Activated B cell treated with CpG ODN at 0.5 μM for 24 hours (primary cell): ENCODE data around the gene FAM161B. TPM values are rescaled to one million over a fixed set of nuclear protein-coding genes. Genes with fewer than 3 reads are reported as not detected.

ENCODE experiments used
- ATAC-seq: fragments of 200-7000 bp; cut with Tn5 transposase; one replicate; pipeline ENCODE4 v1.10.0; 2021; ENCODE audit warnings: low read depth, mild to moderate bottlenecking, moderate library complexity
- CTCF ChIA-PET: fragments of 350-600 bp; sonication (Branson Sonifier 250); formaldehyde crosslinking; loops from one replicate; lab custom pipeline; 2021; ENCODE audit warnings: antibody characterized with exemption; lab: Charles Lee
- POLR2A ChIA-PET: fragments of 350-600 bp; sonication (Branson Sonifier 250); formaldehyde crosslinking; loops from one replicate; lab custom pipeline; 2021; ENCODE audit warnings: antibody characterized with exemption; lab: Charles Lee
- DNase-seq: peaks from one replicate; pipeline ENCODE4 v3.0.0; 2022
- H3K27ac Mint-ChIP-seq: one replicate; pipeline ENCODE4 v1.8.0; 2020; ENCODE audit warnings: mixed read lengths
- H3K27me3 Mint-ChIP-seq: one replicate; pipeline ENCODE4 v1.8.0; 2021; ENCODE audit warnings: mixed read lengths
- H3K36me3 Mint-ChIP-seq: one replicate; pipeline ENCODE4 v1.8.0; 2021; ENCODE audit warnings: low read depth, mixed read lengths
- H3K4me1 Mint-ChIP-seq: one replicate; pipeline ENCODE4 v1.8.0; 2021; ENCODE audit warnings: mixed read lengths
- H3K4me3 Mint-ChIP-seq: one replicate; pipeline ENCODE4 v1.8.0; 2020; ENCODE audit warnings: mild to moderate bottlenecking, mixed read lengths
- H3K9me3 Mint-ChIP-seq: one replicate; pipeline ENCODE4 v1.8.0; 2020; ENCODE audit warnings: mixed read lengths
- CTCF ChIP-seq: fragments of 200-600 bp; IDR thresholded peaks from one replicate; pipeline ENCODE4 v1.8.0; 2022; ENCODE audit warnings: antibody characterized with exemption, mild to moderate bottlenecking
- intact Hi-C: fragments of 100-400 bp; cut with micrococcal nuclease; formaldehyde crosslinking; loops from one replicate; pipeline ENCODE4 v1.15.1; 2024
- total RNA-seq: library from RNA; stranded (reverse); gene quantifications from 2 replicates; pipeline ENCODE4 v1.2.3, GENCODE V29; 2022

Gene FAM161B
- total RNA-seq, 1 donor from 2014 or later = 2.3 TPM

- ATAC-seq (no peak), DNase-seq (no peak)
- CTCF ChIA-PET = no interaction called here
- Mint-ChIP-seq H3K27ac (no peak overlapping the region), H3K27me3 (no peaks in the 10 kb centered on the region), H3K9me3 (no peaks in the 10 kb centered on the region), H3K4me3 (no peak overlapping the region), H3K36me3 (peaks cover 27% of the 10 kb centered on the region), H3K4me1 (no peaks in the 10 kb centered on the region)
- POLR2A ChIA-PET = interaction anchor here (0.5 kb wide), 1 partner anchor 368 kb away, joined by 6 read pairs; no protein-coding TSS in a partner anchor
- intact Hi-C loops = no loop called here
- no peak for TF ChIP-seq CTCF
These were observed 28.0 kb upstream of the FAM161B start for GRCh38 chr14:73977896-73978295.

GRCh38 chr14:73976125-73976524, 26.2 kb upstream of the FAM161B start:
- ChIA-PET CTCF (no interaction called here), POLR2A (no interaction called here)
- Mint-ChIP-seq H3K27me3 (no peaks in the 10 kb centered on the region), H3K9me3 (no peaks in the 10 kb centered on the region), H3K4me1 (no peaks in the 10 kb centered on the region), H3K36me3 (peaks cover 36% of the 10 kb centered on the region), H3K27ac (no peak overlapping the region), H3K4me3 (no peak overlapping the region)
- DNase-seq (no peak), ATAC-seq (no peak)
- no peak for TF ChIP-seq CTCF
- intact Hi-C loops = no loop called here

GRCh38 chr14:73973497-73973896, 23.6 kb upstream of the FAM161B start:
- POLR2A ChIA-PET = no interaction called here
- Mint-ChIP-seq H3K4me3 (no peak overlapping the region), H3K9me3 (no peaks in the 10 kb centered on the region), H3K27ac (no peak overlapping the region), H3K36me3 (peaks cover 51% of the 10 kb centered on the region), H3K27me3 (no peaks in the 10 kb centered on the region), H3K4me1 (no peaks in the 10 kb centered on the region)
- TF ChIP-seq CTCF = no peak
- no peak for ATAC-seq
- CTCF ChIA-PET = no interaction called here
- DNase-seq = no peak
- intact Hi-C loops = no loop called here

- POLR2A ChIA-PET = no interaction called here
- H3K4me3 Mint-ChIP-seq = no peak overlapping the region
- intact Hi-C loops = no loop called here
- H3K4me1 Mint-ChIP-seq = no peaks in the 10 kb centered on the region
- TF ChIP-seq CTCF = no peak
- H3K9me3 Mint-ChIP-seq = no peaks in the 10 kb centered on the region
- peaks cover 54% of the 10 kb centered on the region for H3K36me3 Mint-ChIP-seq
- ATAC-seq (no peak), DNase-seq (no peak)
- no peak overlapping the region for H3K27ac Mint-ChIP-seq
- no peaks in the 10 kb centered on the region for H3K27me3 Mint-ChIP-seq
- CTCF ChIA-PET = no interaction called here
These were observed 19.0 kb upstream of the FAM161B start for GRCh38 chr14:73968885-73969284.

GRCh38 chr14:73965216-73965615, 15.3 kb upstream of the FAM161B start:
- intact Hi-C loops = no loop called here
- H3K4me3 Mint-ChIP-seq = no peak overlapping the region
- H3K9me3 Mint-ChIP-seq = no peaks in the 10 kb centered on the region
- no peak for TF ChIP-seq CTCF
- H3K27me3 Mint-ChIP-seq = no peaks in the 10 kb centered on the region
- peaks cover 72% of the 10 kb centered on the region for H3K36me3 Mint-ChIP-seq
- POLR2A ChIA-PET = no interaction called here
- DNase-seq (no peak), ATAC-seq (no peak)
- no peaks in the 10 kb centered on the region for H3K4me1 Mint-ChIP-seq
- CTCF ChIA-PET = no interaction called here
- no peak overlapping the region for H3K27ac Mint-ChIP-seq
